Endothelial cell of umbilical vein (primary cell): ENCODE data around the gene C16orf90. TPM values are rescaled to one million over a fixed set of nuclear protein-coding genes. Genes with fewer than 3 reads are reported as not detected.

Experiments used
- BruUV-seq: library from RNA; stranded (reverse); fragments of 400-500 nt; replicated peaks from 2 replicates; lab custom pipeline; 2021; lab: Mats Ljungman, UMichigan
- CTCF ChIA-PET: fragments of 300-600, 350-600 bp; sonication (Branson Sonifier 250); formaldehyde crosslinking; loops from one replicate; lab custom pipeline; 2021; ENCODE audit warnings: antibody characterized with exemption, inconsistent platforms; lab: Charles Lee
- POLR2A ChIA-PET: fragments of 300-600, 350-600 bp; sonication (Branson Sonifier 250); formaldehyde crosslinking; loops from one replicate; lab custom pipeline; 2021; ENCODE audit warnings: antibody characterized with exemption, inconsistent platforms; lab: Charles Lee
- DNase-seq: peaks from one replicate; pipeline ENCODE4 v3.0.0-alpha.2; 2011; ENCODE audit warnings: low read depth, low spot score
- FAIRE-seq: peaks from 2 replicates; lab custom pipeline; 2011; peaks lifted over from hg19 to GRCh38; lab: Jason Lieb, UNC
- H2AFZ ChIP-seq: 2 replicates; pipeline ENCODE4 v1.6.0; 2012; ENCODE audit warnings: low read depth, low read length, control low read depth, inconsistent platforms
- H3K27ac ChIP-seq: 2 replicates; pipeline ENCODE4 v1.5.1; 2011; ENCODE audit warnings: low read depth, mild to moderate bottlenecking, control low read depth, low read length, moderate library complexity; ENCODE audit not compliant: insufficient read depth
- H3K27me3 ChIP-seq, 2 experiments: 2 replicates each; pipeline versions ENCODE4 v1.6.0 to v1.6.1; 2011; ENCODE audit warnings: low read length in 2 of 2, mixed read lengths in 1 of 2; ENCODE audit not compliant: control insufficient read depth in 2 of 2, insufficient read depth in 2 of 2
- H3K36me3 ChIP-seq, 2 experiments: 2 replicates in 1 of 2; 3 replicates in 1 of 2; pipeline ENCODE4 v1.5.1; 2011; ENCODE audit warnings: low read length in 2 of 2, mild to moderate bottlenecking in 1 of 2, moderate library complexity in 1 of 2; ENCODE audit not compliant: control insufficient read depth in 2 of 2, insufficient read depth in 2 of 2; ENCODE audit errors: extremely low read depth in 1 of 2
- H3K4me1 ChIP-seq: 3 replicates; pipeline ENCODE4 v1.5.1; 2011; ENCODE audit warnings: mild to moderate bottlenecking, low read length; ENCODE audit not compliant: control insufficient read depth, insufficient read depth; ENCODE audit errors: extremely low read depth
- H3K4me2 ChIP-seq: 2 replicates; pipeline ENCODE4 v1.6.1; 2011; ENCODE audit warnings: low read length, control low read depth, mixed read lengths; ENCODE audit not compliant: insufficient read depth
- H3K4me3 ChIP-seq, 3 experiments: fragments of 200-600 bp in 1 of 3; sonication (generic), shearing (Covaris generic) in 1 of 3; replicated peaks in 1 of 3; 2 replicates each; pipeline ENCODE4 v1.5.1; 2011 to 2016; ENCODE audit warnings: control low read depth in 3 of 3, low read length in 3 of 3, mild to moderate bottlenecking in 2 of 3, inconsistent platforms in 1 of 3, low read depth in 1 of 3, moderate library complexity in 1 of 3; ENCODE audit not compliant: insufficient read depth in 1 of 3
- H3K79me2 ChIP-seq: 2 replicates; pipeline ENCODE4 v1.6.0; 2012; ENCODE audit warnings: low read length, inconsistent platforms; ENCODE audit not compliant: control insufficient read depth, insufficient read depth
- H3K9ac ChIP-seq: replicated peaks from 2 replicates; pipeline ENCODE3; 2011; ENCODE audit warnings: low read length, control low read depth; ENCODE audit not compliant: insufficient read depth; ENCODE audit errors: extremely low read depth
- H3K9me1 ChIP-seq: replicated peaks from 3 replicates; pipeline ENCODE4 v1.6.0; 2011; ENCODE audit warnings: mild to moderate bottlenecking, low read length; ENCODE audit not compliant: control insufficient read depth, insufficient read depth; ENCODE audit errors: extremely low read depth
- H3K9me3 ChIP-seq: replicated peaks from 2 replicates; pipeline ENCODE4 v1.5.1; 2012; ENCODE audit warnings: low read length, inconsistent platforms; ENCODE audit not compliant: control insufficient read depth, insufficient read depth
- H4K20me1 ChIP-seq: replicated peaks from 2 replicates; pipeline ENCODE3; 2011; ENCODE audit warnings: mild to moderate bottlenecking, low read length; ENCODE audit not compliant: control insufficient read depth, insufficient read depth; ENCODE audit errors: extremely low read depth
- EZH2 ChIP-seq: IDR thresholded peaks from 2 replicates; pipeline ENCODE4 v1.6.1; 2012; ENCODE audit warnings: borderline replicate concordance, low read depth, mild to moderate bottlenecking, moderate library complexity, low read length, inconsistent platforms; ENCODE audit not compliant: severe bottlenecking
- FOS ChIP-seq: IDR thresholded peaks from 2 replicates; pipeline ENCODE4 v1.6.1; 2011; ENCODE audit warnings: mild to moderate bottlenecking, low read length, moderate library complexity, borderline replicate concordance; ENCODE audit not compliant: insufficient read depth
- GATA2 ChIP-seq: IDR thresholded peaks from 2 replicates; pipeline ENCODE4 v1.7.0; 2011; ENCODE audit warnings: low read depth, mild to moderate bottlenecking, moderate library complexity, mixed read lengths, low read length; ENCODE audit not compliant: insufficient read length, insufficient read depth
- JUN ChIP-seq: IDR thresholded peaks from 2 replicates; pipeline ENCODE4 v1.6.1; 2011; ENCODE audit warnings: borderline replicate concordance, low read depth; ENCODE audit not compliant: insufficient read length, insufficient read depth
- MYC ChIP-seq: IDR thresholded peaks from one replicate; pipeline ENCODE4 v1.6.1; 2011; ENCODE audit warnings: mild to moderate bottlenecking, low read depth, low read length
- POLR2A ChIP-seq: IDR thresholded peaks from 2 replicates; pipeline ENCODE4 v1.6.1; 2012; ENCODE audit warnings: low read depth, mild to moderate bottlenecking, control low read depth, low read length
- POLR2AphosphoS5 ChIP-seq: IDR thresholded peaks from 2 replicates; pipeline ENCODE4 v1.6.1; 2012; ENCODE audit warnings: low read depth, mild to moderate bottlenecking, control low read depth, low read length, moderate library complexity; ENCODE audit not compliant: insufficient read depth
- dilution Hi-C: fragments of 300-500 bp; cut with MboI; formaldehyde crosslinking; loops from one replicate; pipeline ENCODE4 v1.15.0; 2019; ENCODE audit warnings: low sequenced_read_pairs; ENCODE audit not compliant: extremely low pct_ligation_motif_present
- intact Hi-C: fragments of 100-400 bp; cut with micrococcal nuclease; formaldehyde crosslinking; loops from one replicate; pipeline ENCODE4 v1.10.0; 2022
- polyA plus RNA-seq, 4 experiments: library from polyadenylated mRNA; depleted of rRNA in 3 of 4; stranded (reverse) in 3 of 4; unstranded in 1 of 4; fragments of >200 nt; gene quantifications; 2 replicates each; pipeline versions ENCODE4 v1.2.1 to v1.2.3, GENCODE V29; 2011 to 2012; ENCODE audit warnings: missing spikeins in 1 of 4
- total RNA-seq: library from RNA; stranded (reverse); gene quantifications from 2 replicates; pipeline ENCODE4 v1.2.3, GENCODE V29; 2021
- TF ChIP-seq, protein P1 (sequence below): IDR thresholded peaks from 2 replicates; pipeline ENCODE4 v1.6.1; 2011; ENCODE audit not compliant: insufficient read depth, insufficient read length
- TF ChIP-seq, protein P2 (sequence below), 2 donors: IDR thresholded peaks; 1 replicate in 1 of 2; 2 replicates in 1 of 2; pipeline ENCODE4 v1.5.1; 2011; ENCODE audit warnings: low read length in 2 of 2, mild to moderate bottlenecking in 2 of 2, moderate library complexity in 2 of 2, control low read depth in 1 of 2, inconsistent platforms in 1 of 2, low read depth in 1 of 2; ENCODE audit not compliant: insufficient read depth in 1 of 2; ENCODE audit errors: extremely low read depth in 1 of 2

The C16orf90 gene
- total and polyA plus RNA-seq, 2 donors (not counting 3 experiments of a cell fraction or from before 2014, with no cell fraction given) = not detected

DNA sequence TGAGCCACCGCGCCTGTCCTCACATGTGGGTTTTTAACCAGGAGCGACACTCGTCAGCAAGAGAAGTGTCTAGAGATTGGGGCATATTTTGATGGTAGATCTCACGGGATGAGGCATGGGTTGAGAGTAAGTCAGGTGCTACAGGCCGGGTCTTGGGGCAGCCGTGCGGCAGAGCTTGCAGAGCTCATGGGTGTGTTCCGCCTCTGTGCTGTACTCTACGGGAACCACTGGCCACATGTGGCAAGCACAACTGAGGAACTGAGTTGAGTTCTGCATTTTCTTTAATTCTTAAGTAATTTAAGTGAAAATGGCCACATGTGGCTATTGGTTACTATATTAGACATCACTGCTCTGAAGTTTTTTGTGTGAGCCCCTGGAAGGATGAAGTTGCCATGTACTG lies 15.1 kb upstream of the C16orf90 start:
- no peaks in the 10 kb centered on the region for H3K9me3 ChIP-seq
- CTCF ChIA-PET = no interaction called here
- POLR2A ChIA-PET = interaction anchor here (0.6 kb wide), 1 partner anchor 188 kb away, joined by 4 read pairs; no protein-coding TSS in a partner anchor
- FAIRE-seq (no peak), DNase-seq (no peak)
- no peak for TF ChIP-seq MYC
- TF ChIP-seq, protein P1, sequence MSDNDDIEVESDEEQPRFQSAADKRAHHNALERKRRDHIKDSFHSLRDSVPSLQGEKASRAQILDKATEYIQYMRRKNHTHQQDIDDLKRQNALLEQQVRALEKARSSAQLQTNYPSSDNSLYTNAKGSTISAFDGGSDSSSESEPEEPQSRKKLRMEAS = no peak
- no peak for TF ChIP-seq JUN
- no peak for TF ChIP-seq FOS
- TF ChIP-seq POLR2AphosphoS5 = no peak
- TF ChIP-seq, protein P2, sequence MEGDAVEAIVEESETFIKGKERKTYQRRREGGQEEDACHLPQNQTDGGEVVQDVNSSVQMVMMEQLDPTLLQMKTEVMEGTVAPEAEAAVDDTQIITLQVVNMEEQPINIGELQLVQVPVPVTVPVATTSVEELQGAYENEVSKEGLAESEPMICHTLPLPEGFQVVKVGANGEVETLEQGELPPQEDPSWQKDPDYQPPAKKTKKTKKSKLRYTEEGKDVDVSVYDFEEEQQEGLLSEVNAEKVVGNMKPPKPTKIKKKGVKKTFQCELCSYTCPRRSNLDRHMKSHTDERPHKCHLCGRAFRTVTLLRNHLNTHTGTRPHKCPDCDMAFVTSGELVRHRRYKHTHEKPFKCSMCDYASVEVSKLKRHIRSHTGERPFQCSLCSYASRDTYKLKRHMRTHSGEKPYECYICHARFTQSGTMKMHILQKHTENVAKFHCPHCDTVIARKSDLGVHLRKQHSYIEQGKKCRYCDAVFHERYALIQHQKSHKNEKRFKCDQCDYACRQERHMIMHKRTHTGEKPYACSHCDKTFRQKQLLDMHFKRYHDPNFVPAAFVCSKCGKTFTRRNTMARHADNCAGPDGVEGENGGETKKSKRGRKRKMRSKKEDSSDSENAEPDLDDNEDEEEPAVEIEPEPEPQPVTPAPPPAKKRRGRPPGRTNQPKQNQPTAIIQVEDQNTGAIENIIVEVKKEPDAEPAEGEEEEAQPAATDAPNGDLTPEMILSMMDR (IDR thresholded peaks at IDR 0.05; ENCODE audit: extremely low read depth in 1 of 2, insufficient read depth in 1 of 2, low read depth in 1 of 2, low read length in 2 of 2) = no peak
- no peak for TF ChIP-seq EZH2
- TF ChIP-seq POLR2A = no peak
- TF ChIP-seq GATA2 = no peak
- H3K9ac ChIP-seq = no peak overlapping the region
- intact Hi-C loops = no loop called here
- dilution Hi-C loops = no loop called here
- no peak overlapping the region for H3K4me3 ChIP-seq
- H3K4me1 ChIP-seq = no peaks in the 10 kb centered on the region
- peaks cover 5 to 17% of the 10 kb centered on the region in 2 experiments for H3K36me3 ChIP-seq
- no peaks in the 10 kb centered on the region for H3K9me1 ChIP-seq
- no peak overlapping the region for H2AFZ ChIP-seq
- no peak overlapping the region for H3K4me2 ChIP-seq
- H4K20me1 ChIP-seq = no peaks in the 10 kb centered on the region
- no TSS peak for BruUV-seq
- no peaks in the 10 kb centered on the region for H3K79me2 ChIP-seq
- no peaks in the 10 kb centered on the region for H3K27me3 ChIP-seq
- H3K27ac ChIP-seq = no peak overlapping the region
